Cardiac muscle cell (in vitro differentiated cells and primary cell): ENCODE results near the gene UPB1. TPM values are rescaled to one million over a fixed set of nuclear protein-coding genes. Genes with fewer than 3 reads are reported as not detected.

ENCODE experiments used
- DNase-seq, 2 donors: peaks; one replicate each; pipeline versions ENCODE4 v3.0.0 to v3.0.0-alpha.2; 2010 to 2017; ENCODE audit warnings: low read depth in 1 of 2, low spot score in 1 of 2
- H3K27ac ChIP-seq: fragments of 200-600 bp; sonication (generic); 2 replicates; pipeline ENCODE4 v1.5.1; 2016
- H3K27me3 ChIP-seq: fragments of 200-600 bp; sonication (generic); 2 replicates; pipeline ENCODE4 v1.6.0; 2016; ENCODE audit warnings: control low read depth
- H3K36me3 ChIP-seq: fragments of 200-600 bp; sonication (generic); 2 replicates; pipeline ENCODE4 v1.5.1; 2016; ENCODE audit warnings: control low read depth
- H3K4me1 ChIP-seq: fragments of 200-600 bp; sonication (generic); 2 replicates; pipeline ENCODE4 v1.8.1; 2017; ENCODE audit warnings: low read depth, mild to moderate bottlenecking, mixed run types
- H3K4me3 ChIP-seq: fragments of 200-600 bp; sonication (generic); 2 replicates; pipeline ENCODE4 v1.5.1; 2016; ENCODE audit warnings: mild to moderate bottlenecking
- H3K9me3 ChIP-seq: fragments of 200-600 bp; sonication (generic); 2 replicates; pipeline ENCODE4 v1.5.1; 2017; ENCODE audit warnings: low read depth, mild to moderate bottlenecking, control low read depth
- polyA plus RNA-seq: library from polyadenylated mRNA; unstranded; fragments of >200 nt; fragmentation: Nextera tagmentation; extraction: Ambion mirVana; gene quantifications from 2 replicates; pipeline ENCODE4 v1.2.1, GENCODE V29; 2016
- total RNA-seq: library from RNA; depleted of rRNA; stranded (reverse); fragments of >200 nt; gene quantifications from 2 replicates; pipeline ENCODE4 v1.2.3, GENCODE V29; 2016
- TF ChIP-seq, protein P1 (sequence below): IDR thresholded peaks from 2 replicates; pipeline ENCODE4 v1.5.1; 2012; ENCODE audit warnings: low read depth, mild to moderate bottlenecking, low read length

Gene UPB1
- total and polyA plus RNA-seq, 2 experiments from 2014 or later, result 1.6 to 4.0 TPM

DNA sequence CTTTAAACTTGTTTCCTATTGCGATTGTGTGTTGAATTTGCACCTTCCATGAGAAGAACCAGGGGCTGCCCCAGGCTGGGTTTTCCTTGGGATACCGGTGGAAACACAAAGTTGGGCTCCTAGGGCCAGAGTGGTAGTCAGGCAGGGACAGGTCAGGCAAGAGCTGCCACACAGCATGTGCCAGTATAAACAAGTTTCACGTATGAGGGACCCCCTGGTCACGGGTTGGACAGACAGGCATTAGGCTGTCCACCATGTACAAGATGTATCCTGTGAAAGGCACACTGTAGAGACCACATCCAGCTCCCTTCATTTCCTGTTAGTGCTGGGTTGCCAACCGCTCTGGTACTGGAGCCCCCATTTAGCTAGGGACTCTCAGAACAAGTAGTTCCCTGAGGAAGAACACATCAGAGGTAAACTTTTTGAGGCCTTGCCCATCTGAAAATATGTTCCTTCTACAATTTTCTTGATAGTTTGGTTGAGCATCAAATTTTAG lies 8.8 kb downstream of the UPB1 start:
- TF ChIP-seq, protein P1, sequence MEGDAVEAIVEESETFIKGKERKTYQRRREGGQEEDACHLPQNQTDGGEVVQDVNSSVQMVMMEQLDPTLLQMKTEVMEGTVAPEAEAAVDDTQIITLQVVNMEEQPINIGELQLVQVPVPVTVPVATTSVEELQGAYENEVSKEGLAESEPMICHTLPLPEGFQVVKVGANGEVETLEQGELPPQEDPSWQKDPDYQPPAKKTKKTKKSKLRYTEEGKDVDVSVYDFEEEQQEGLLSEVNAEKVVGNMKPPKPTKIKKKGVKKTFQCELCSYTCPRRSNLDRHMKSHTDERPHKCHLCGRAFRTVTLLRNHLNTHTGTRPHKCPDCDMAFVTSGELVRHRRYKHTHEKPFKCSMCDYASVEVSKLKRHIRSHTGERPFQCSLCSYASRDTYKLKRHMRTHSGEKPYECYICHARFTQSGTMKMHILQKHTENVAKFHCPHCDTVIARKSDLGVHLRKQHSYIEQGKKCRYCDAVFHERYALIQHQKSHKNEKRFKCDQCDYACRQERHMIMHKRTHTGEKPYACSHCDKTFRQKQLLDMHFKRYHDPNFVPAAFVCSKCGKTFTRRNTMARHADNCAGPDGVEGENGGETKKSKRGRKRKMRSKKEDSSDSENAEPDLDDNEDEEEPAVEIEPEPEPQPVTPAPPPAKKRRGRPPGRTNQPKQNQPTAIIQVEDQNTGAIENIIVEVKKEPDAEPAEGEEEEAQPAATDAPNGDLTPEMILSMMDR, result no peak
- Histone ChIP-seq H3K4me1 (peaks cover 25% of the 10 kb centered on the region), H3K9me3 (no peaks in the 10 kb centered on the region), H3K4me3 (no peak overlapping the region), H3K27ac (no peak overlapping the region), H3K27me3 (no peaks in the 10 kb centered on the region), H3K36me3 (no peaks in the 10 kb centered on the region)
- DNase-seq, result no peak

GRCh38 chr22:24504540-24504939 lies 9.4 kb downstream of the UPB1 start:
- H3K4me3 ChIP-seq, result no peak overlapping the region
- no peak for DNase-seq
- H3K27ac ChIP-seq, result no peak overlapping the region
- peaks cover 23% of the 10 kb centered on the region for H3K4me1 ChIP-seq
- TF ChIP-seq, protein P1, result no peak
- H3K27me3 ChIP-seq, result no peaks in the 10 kb centered on the region
- H3K36me3 ChIP-seq, result no peaks in the 10 kb centered on the region
- H3K9me3 ChIP-seq, result no peaks in the 10 kb centered on the region

- H3K4me1 ChIP-seq, result peaks cover 25% of the 10 kb centered on the region
- H3K4me3 ChIP-seq, result no peak overlapping the region
- H3K9me3 ChIP-seq, result no peaks in the 10 kb centered on the region
- TF ChIP-seq, protein P1, result no peak
- H3K27ac ChIP-seq, result no peak overlapping the region
- no peaks in the 10 kb centered on the region for H3K36me3 ChIP-seq
- no peaks in the 10 kb centered on the region for H3K27me3 ChIP-seq
- no peak for DNase-seq
Measured at GRCh38 chr22:24504956-24505736, 10.0 kb downstream of the UPB1 start.

DNA sequence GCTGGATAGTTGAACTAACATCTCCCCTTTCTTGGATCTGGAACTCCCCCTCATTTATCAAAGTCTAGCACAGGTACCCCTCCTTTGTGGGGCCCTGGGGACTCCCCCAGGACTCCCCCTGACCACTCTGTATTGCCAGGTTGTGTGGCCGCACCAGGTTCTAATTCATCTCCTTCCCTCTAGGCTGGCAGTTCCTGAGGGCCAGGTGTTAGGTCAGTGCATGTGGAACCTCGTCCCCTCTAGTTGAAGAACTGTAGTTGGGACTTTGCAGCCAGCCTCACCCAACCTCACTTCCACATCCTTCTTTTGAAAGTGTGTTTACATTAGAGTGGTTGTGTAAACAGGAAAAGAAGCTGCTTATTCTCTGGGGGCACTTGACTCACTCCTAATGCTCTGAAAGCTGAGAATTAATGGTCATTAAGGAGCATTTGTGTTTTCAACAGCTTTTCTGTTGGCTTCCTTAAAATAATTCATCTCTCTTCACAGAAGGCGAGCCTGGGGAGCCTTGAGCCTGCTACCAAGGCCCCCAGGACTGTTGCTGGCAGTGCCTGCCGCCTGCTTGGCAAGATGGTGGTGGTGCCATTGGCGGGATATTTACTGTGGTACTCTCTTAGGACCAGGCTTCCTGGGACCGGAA lies 11.8 kb downstream of the UPB1 start:
- TF ChIP-seq, protein P1, result no peak
- Histone ChIP-seq H3K27me3 (no peaks in the 10 kb centered on the region), H3K27ac (peak overlapping the region; percentile 68), H3K4me3 (no peak overlapping the region), H3K9me3 (no peaks in the 10 kb centered on the region), H3K4me1 (peaks cover 22% of the 10 kb centered on the region), H3K36me3 (no peaks in the 10 kb centered on the region)
- DNase-seq, result no peak

DNA sequence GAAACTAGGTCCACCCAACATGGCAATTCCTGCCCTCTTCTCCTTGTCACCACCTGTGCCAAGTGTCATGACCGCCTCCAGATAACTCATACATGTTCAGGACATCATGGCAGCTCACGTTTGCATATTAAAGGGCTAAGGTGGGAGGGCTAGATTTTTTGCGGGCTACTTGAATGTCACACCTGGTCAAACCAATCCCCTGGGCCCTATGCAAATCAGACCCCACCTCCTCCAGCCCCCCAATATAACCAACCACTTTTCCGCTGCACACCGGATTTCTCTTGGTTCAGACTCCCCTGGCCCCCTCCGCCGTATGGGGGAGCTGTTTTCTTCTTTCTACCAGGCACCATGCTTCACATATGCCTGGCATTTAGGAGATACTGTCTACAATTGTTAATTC lies 12.6 kb downstream of the UPB1 start:
- TF ChIP-seq, protein P1, result no peak
- H3K27ac ChIP-seq, result peak overlapping the region; percentile 68
- no peaks in the 10 kb centered on the region for H3K27me3 ChIP-seq
- peak in 1 of 2 donors; percentile 70 for DNase-seq
- no peak overlapping the region for H3K4me3 ChIP-seq
- peaks cover 22% of the 10 kb centered on the region for H3K4me1 ChIP-seq
- H3K9me3 ChIP-seq, result no peaks in the 10 kb centered on the region
- H3K36me3 ChIP-seq, result no peaks in the 10 kb centered on the region
